ENCODE measurements around the gene ITGAL.

- TF ChIP-seq FOXM1 (IDR thresholded peaks at IDR 0.05; ENCODE audit: borderline replicate concordance, low read depth), result no peak
- TF ChIP-seq EGR1 (IDR thresholded peaks at IDR 0.05), result no peak
- TF ChIP-seq, protein P1, sequence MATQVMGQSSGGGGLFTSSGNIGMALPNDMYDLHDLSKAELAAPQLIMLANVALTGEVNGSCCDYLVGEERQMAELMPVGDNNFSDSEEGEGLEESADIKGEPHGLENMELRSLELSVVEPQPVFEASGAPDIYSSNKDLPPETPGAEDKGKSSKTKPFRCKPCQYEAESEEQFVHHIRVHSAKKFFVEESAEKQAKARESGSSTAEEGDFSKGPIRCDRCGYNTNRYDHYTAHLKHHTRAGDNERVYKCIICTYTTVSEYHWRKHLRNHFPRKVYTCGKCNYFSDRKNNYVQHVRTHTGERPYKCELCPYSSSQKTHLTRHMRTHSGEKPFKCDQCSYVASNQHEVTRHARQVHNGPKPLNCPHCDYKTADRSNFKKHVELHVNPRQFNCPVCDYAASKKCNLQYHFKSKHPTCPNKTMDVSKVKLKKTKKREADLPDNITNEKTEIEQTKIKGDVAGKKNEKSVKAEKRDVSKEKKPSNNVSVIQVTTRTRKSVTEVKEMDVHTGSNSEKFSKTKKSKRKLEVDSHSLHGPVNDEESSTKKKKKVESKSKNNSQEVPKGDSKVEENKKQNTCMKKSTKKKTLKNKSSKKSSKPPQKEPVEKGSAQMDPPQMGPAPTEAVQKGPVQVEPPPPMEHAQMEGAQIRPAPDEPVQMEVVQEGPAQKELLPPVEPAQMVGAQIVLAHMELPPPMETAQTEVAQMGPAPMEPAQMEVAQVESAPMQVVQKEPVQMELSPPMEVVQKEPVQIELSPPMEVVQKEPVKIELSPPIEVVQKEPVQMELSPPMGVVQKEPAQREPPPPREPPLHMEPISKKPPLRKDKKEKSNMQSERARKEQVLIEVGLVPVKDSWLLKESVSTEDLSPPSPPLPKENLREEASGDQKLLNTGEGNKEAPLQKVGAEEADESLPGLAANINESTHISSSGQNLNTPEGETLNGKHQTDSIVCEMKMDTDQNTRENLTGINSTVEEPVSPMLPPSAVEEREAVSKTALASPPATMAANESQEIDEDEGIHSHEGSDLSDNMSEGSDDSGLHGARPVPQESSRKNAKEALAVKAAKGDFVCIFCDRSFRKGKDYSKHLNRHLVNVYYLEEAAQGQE (IDR thresholded peaks at IDR 0.05; ENCODE audit: low read depth), result no peak
- no peak for TF ChIP-seq TEAD4 (IDR thresholded peaks at IDR 0.05)
- TF ChIP-seq MAX (IDR thresholded peaks at IDR 0.05), result no peak
Measured at GRCh38 chr16:30482366-30482765, 9.8 kb downstream of the ITGAL start.
